Measurements from ENCODE around the gene EML2. TPM values are rescaled to one million over a fixed set of nuclear protein-coding genes. Genes with fewer than 3 reads are reported as not detected.

EML2 gene
- total and polyA plus RNA-seq, 7 experiments from 2014 or later = 11.3 to 128 (median 58.0) TPM

DNA sequence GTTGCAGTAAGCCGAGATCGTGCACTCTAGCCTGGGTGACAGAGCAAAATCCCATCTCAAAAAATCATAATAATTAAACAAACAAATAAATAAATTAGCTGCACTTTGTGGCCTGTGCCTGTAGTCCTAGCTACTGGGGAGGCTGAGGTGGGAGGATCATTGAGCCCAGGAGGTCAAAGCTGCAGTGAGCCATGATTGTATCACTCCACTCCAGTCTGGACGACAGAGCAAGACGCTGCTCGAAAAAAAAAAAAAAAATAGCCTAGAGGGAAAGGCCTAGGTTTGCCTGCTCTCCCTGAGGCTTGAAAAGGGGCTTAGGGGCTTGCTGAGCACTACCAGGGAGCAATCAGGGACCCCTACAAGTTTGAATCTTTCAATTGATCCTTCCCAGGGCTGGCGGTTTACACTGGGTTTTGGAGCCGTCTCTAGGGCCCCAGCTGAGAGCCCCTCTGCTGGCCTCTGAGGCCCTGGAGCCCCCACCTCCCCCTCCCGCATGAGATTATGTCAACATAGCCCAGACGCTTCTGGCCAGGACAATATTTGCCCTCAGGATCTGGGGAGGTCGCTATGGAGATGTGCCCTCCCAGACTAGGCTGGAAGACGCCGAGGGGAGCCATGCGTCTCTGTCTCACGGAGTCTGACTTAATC lies 18.4 kb upstream of the EML2 start:
- Mint-ChIP-seq H3K9me3 (peaks cover 0 to 1% (median 0%) of the 10 kb centered on the region in 11 donors), H3K4me3 (no peak overlapping the region), H3K27me3 (peaks cover 0 to 20% (median 5%) of the 10 kb centered on the region in 5 donors), H3K36me3 (no peaks in the 10 kb centered on the region), H3K27ac (no peak overlapping the region), H3K4me1 (peaks cover 0 to 2% (median 0%) of the 10 kb centered on the region in 7 donors)
- ATAC-seq (no peak), DNase-seq (no peak)
- Histone ChIP-seq H3K4me3 (ENCODE audit: low read length) (no peak overlapping the region), H3K27ac (ENCODE audit: low read depth, low read length) (no peak overlapping the region), H3K4me1 (ENCODE audit: control insufficient read depth in 2 of 2, insufficient read depth in 2 of 2, low read length in 2 of 2) (no peaks in the 10 kb centered on the region), H3K9me3 (ENCODE audit: control insufficient read depth in 2 of 3, low read length in 3 of 3) (no peaks in the 10 kb centered on the region), H3K27me3 (ENCODE audit: control insufficient read depth in 2 of 2, insufficient read depth in 2 of 2, low read length in 2 of 2) (no peaks in the 10 kb centered on the region), H3K36me3 (ENCODE audit: control insufficient read depth in 2 of 3, insufficient read depth in 3 of 3, low read length in 3 of 3) (no peaks in the 10 kb centered on the region)
- ChIA-PET POLR2A (no interaction called here), CTCF (interaction anchor here (0.7 to 1.1 kb wide), 2 partner anchors 23 to 157 kb away, joined by 3 to 4 read pairs; no protein-coding TSS in a partner anchor)
- intact Hi-C loops (cut with micrococcal nuclease) = no loop called here

DNA sequence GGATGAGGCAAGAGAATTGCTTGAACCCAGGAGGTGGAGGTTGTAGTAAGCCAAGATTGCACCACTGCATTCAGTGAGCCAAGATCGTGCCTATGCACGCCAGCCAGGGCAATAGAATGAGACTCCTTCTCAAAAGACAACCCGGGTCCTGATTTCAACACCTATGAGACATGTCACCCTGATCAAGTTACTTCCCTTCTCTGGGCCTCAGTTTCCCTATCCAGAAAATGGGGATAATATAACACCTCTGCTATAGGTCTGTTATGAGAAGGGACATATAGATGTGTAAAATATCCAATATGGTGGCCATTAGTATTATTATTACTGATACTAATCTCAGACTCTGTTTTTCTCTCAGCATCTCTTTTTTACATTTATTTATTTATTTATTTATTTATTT lies 15.9 kb upstream of the EML2 start:
- DNase-seq (no peak), ATAC-seq (no peak)
- intact Hi-C loops (cut with micrococcal nuclease) = no loop called here
- H3K9me3 Mint-ChIP-seq = peaks cover 0 to 1% (median 0%) of the 10 kb centered on the region in 11 donors
- Histone ChIP-seq H3K4me3 (ENCODE audit: low read length) (no peak overlapping the region), H3K27ac (ENCODE audit: low read depth, low read length) (no peak overlapping the region), H3K9me3 (ENCODE audit: control insufficient read depth in 2 of 3, low read length in 3 of 3) (no peaks in the 10 kb centered on the region), H3K27me3 (ENCODE audit: control insufficient read depth in 2 of 2, insufficient read depth in 2 of 2, low read length in 2 of 2) (no peaks in the 10 kb centered on the region), H3K4me1 (ENCODE audit: control insufficient read depth in 2 of 2, insufficient read depth in 2 of 2, low read length in 2 of 2) (no peaks in the 10 kb centered on the region), H3K36me3 (ENCODE audit: control insufficient read depth in 2 of 3, insufficient read depth in 3 of 3, low read length in 3 of 3) (no peaks in the 10 kb centered on the region)
- H3K4me3 Mint-ChIP-seq = no peak overlapping the region
- no peak overlapping the region for H3K27ac Mint-ChIP-seq
- H3K36me3 Mint-ChIP-seq = no peaks in the 10 kb centered on the region
- H3K27me3 Mint-ChIP-seq = peaks cover 0 to 13% (median 0%) of the 10 kb centered on the region in 5 donors
- peaks cover 0 to 2% (median 0%) of the 10 kb centered on the region in 7 donors for H3K4me1 Mint-ChIP-seq
- CTCF ChIA-PET = no interaction called here
- POLR2A ChIA-PET = no interaction called here

DNA sequence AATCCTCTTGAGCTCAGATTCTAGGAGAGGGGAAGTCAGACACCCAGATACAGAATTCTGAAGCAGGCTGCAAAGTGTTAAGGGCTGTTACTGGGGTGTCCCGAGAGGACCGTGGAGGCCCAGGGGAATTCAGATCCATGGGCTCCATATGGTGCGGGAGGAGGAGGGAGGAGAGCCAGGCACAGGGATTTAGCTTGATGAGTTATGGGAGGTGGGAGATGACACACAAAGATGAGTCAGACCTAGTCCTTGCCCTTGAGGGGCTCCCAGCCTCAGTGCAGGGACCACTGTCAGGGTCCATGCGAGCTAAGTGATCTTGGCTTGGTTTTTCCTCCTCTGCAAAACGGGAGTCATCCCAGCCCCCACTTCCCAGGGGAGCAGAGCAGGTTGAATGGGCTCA lies 14.4 kb upstream of the EML2 start:
- H3K4me3 Mint-ChIP-seq = no peak overlapping the region
- Histone ChIP-seq H3K4me3 (ENCODE audit: low read length) (no peak overlapping the region), H3K27ac (ENCODE audit: low read depth, low read length) (no peak overlapping the region), H3K9me3 (ENCODE audit: control insufficient read depth in 2 of 3, low read length in 3 of 3) (no peaks in the 10 kb centered on the region), H3K36me3 (ENCODE audit: control insufficient read depth in 2 of 3, insufficient read depth in 3 of 3, low read length in 3 of 3) (no peaks in the 10 kb centered on the region), H3K4me1 (ENCODE audit: control insufficient read depth in 2 of 2, insufficient read depth in 2 of 2, low read length in 2 of 2) (no peaks in the 10 kb centered on the region), H3K27me3 (ENCODE audit: control insufficient read depth in 2 of 2, insufficient read depth in 2 of 2, low read length in 2 of 2) (no peaks in the 10 kb centered on the region)
- no peak overlapping the region for H3K27ac Mint-ChIP-seq
- POLR2A ChIA-PET = no interaction called here
- no peaks in the 10 kb centered on the region for H3K36me3 Mint-ChIP-seq
- CTCF ChIA-PET = no interaction called here
- H3K4me1 Mint-ChIP-seq = peaks cover 0 to under 1% (median 0%) of the 10 kb centered on the region in 7 donors
- peaks cover 0 to under 1% (median 0%) of the 10 kb centered on the region in 11 donors for H3K9me3 Mint-ChIP-seq
- H3K27me3 Mint-ChIP-seq = peaks cover 0 to 8% (median 0%) of the 10 kb centered on the region in 5 donors
- no peak for ATAC-seq
- DNase-seq = no peak
- intact Hi-C loops (cut with micrococcal nuclease) = no loop called here

DNA sequence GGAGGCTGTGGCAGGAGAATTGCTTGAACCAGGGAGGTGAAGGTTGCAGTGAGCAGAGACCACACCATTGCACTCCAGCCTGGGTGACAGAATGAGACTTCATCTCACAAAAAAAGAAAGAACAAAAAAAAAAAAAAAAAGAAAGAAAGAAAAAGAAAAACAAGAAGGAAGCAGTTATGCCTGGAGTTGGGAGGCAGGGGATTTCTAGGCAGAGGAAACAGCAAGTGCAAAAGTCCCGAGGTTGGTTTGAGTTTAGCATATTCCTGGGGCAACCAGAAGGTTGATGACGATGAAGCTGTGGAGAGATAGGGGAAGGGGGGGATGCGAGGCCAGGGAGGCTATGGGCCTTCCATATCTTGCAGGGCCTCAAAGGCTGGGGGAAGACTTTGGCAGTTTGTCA lies 11.5 kb upstream of the EML2 start:
- Histone ChIP-seq H3K9me3 (ENCODE audit: control insufficient read depth in 2 of 3, low read length in 3 of 3) (no peaks in the 10 kb centered on the region), H3K27ac (ENCODE audit: low read depth, low read length) (no peak overlapping the region), H3K27me3 (ENCODE audit: control insufficient read depth in 2 of 2, insufficient read depth in 2 of 2, low read length in 2 of 2) (no peaks in the 10 kb centered on the region), H3K36me3 (ENCODE audit: control insufficient read depth in 2 of 3, insufficient read depth in 3 of 3, low read length in 3 of 3) (no peaks in the 10 kb centered on the region), H3K4me1 (ENCODE audit: control insufficient read depth in 2 of 2, insufficient read depth in 2 of 2, low read length in 2 of 2) (peaks cover 4 to 8% of the 10 kb centered on the region in 2 donors), H3K4me3 (ENCODE audit: low read length) (no peak overlapping the region)
- no peak overlapping the region for H3K4me3 Mint-ChIP-seq
- ChIA-PET CTCF (interaction anchor here (0.7 kb wide), 1 partner anchor 94 kb away, joined by 3 read pairs; no protein-coding TSS in a partner anchor), POLR2A (interaction anchor here (0.7 kb wide), 1 partner anchor 10 kb away, joined by 3 read pairs; no protein-coding TSS in a partner anchor)
- DNase-seq (no peak), ATAC-seq (no peak)
- no peaks in the 10 kb centered on the region for H3K9me3 Mint-ChIP-seq
- no peak overlapping the region for H3K27ac Mint-ChIP-seq
- peaks cover 0 to 11% (median 3%) of the 10 kb centered on the region in 5 donors for H3K27me3 Mint-ChIP-seq
- intact Hi-C loops (cut with micrococcal nuclease) = no loop called here
- peaks cover 0 to 9% (median 8%) of the 10 kb centered on the region in 7 donors for H3K4me1 Mint-ChIP-seq
- no peaks in the 10 kb centered on the region for H3K36me3 Mint-ChIP-seq

DNA sequence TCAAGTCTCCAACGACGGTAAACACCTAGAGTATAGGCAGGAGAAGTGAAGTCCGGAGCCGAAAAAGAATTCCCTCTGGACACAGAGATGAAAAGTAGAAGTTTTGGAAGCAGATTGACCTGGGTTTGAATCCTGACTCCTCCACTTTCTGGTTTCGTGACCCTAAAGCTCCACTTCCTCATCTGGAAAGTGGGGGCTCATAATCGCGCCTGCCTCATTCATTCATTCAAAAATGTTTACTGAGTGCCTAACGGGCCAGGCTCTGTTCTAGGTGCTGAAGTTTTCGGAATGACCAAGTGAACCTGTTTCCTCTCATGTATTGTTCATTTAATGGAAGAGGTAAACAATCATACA lies 7.1 kb upstream of the EML2 start:
- Histone ChIP-seq H3K4me1 (ENCODE audit: control insufficient read depth in 2 of 2, insufficient read depth in 2 of 2, low read length in 2 of 2) (peaks cover 9 to 13% of the 10 kb centered on the region in 2 donors), H3K4me3 (ENCODE audit: low read length) (peak overlapping the region; percentile 68), H3K9me3 (ENCODE audit: control insufficient read depth in 2 of 3, low read length in 3 of 3) (no peaks in the 10 kb centered on the region), H3K36me3 (ENCODE audit: control insufficient read depth in 2 of 3, insufficient read depth in 3 of 3, low read length in 3 of 3) (no peaks in the 10 kb centered on the region), H3K27ac (ENCODE audit: low read depth, low read length) (peak overlapping the region; percentile 37), H3K27me3 (ENCODE audit: control insufficient read depth in 2 of 2, insufficient read depth in 2 of 2, low read length in 2 of 2) (no peaks in the 10 kb centered on the region)
- peaks cover 0 to 6% (median 4%) of the 10 kb centered on the region in 5 donors for H3K27me3 Mint-ChIP-seq
- ChIA-PET POLR2A (interaction anchor here (0.6 to 1.6 kb wide), 5 partner anchors 23 to 1878 kb away, joined by 3 to 10 read pairs (median 4); partner anchors contain the start of genes QPCTL and SNRPD2), CTCF (interaction anchor here (0.6 to 1.5 kb wide), 5 partner anchors 10 to 207 kb away, joined by 3 to 7 read pairs (median 4); no protein-coding TSS in a partner anchor)
- peaks cover 19 to 38% (median 29%) of the 10 kb centered on the region in 7 donors for H3K4me1 Mint-ChIP-seq
- H3K4me3 Mint-ChIP-seq = peak overlapping the region; percentile 79 to 89 (median 86)
- peaks cover 0 to under 1% (median 0%) of the 10 kb centered on the region in 5 donors for H3K36me3 Mint-ChIP-seq
- peak overlapping the region in 7 of 9 donors; percentile 32 to 87 (median 60) for H3K27ac Mint-ChIP-seq
- DNase-seq = no peak
- intact Hi-C loops (cut with micrococcal nuclease) = no loop called here
- H3K9me3 Mint-ChIP-seq = peaks cover 0 to 2% (median 0%) of the 10 kb centered on the region in 11 donors
- no peak for ATAC-seq

DNA sequence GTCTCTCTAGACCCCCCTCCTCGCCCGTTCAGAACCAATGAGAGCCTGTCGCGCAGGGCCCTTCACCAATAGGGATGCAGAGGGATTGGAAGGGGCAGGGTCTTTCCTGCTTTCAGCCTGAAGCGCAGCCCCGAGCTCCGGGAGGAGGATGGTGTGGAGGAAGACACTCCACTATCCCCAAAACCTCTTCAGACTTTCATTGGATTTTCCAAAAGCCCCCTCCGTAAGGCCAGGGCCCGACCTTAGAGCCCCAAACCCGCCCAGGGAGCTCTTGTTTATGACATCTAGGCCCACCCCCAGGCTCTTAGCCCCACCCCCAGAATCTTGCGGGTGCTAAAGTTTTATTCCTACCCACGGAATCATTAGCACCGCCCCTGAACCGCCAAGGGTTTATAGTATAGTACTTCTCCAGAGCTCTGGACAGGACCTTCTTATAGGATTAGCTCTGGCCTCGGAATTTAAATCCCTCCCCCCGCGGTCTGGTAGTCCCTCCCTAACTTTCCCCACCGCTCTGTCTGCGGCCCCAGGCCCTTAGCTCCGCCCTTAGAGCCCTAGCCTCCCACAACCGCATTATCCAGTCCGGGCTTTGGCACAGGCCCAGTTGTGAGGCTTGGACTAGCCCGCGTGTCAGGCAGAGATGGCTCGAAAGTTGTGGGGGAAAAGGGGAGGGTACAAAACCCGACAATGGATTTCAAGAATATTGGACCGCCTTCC lies 6.6 kb upstream of the EML2 start:
- ChIA-PET POLR2A (interaction anchor here (0.6 to 1.6 kb wide), 10 partner anchors 24 to 1879 kb away, joined by 3 to 10 read pairs (median 4); partner anchors contain the start of genes PPM1N, QPCTL and SNRPD2), CTCF (interaction anchor here (0.5 to 1.5 kb wide), 8 partner anchors 11 to 206 kb away, joined by 3 to 7 read pairs (median 4); no protein-coding TSS in a partner anchor)
- Mint-ChIP-seq H3K36me3 (peaks cover 0 to 5% (median 0%) of the 10 kb centered on the region in 5 donors), H3K9me3 (peaks cover 0 to 3% (median 0%) of the 10 kb centered on the region in 11 donors), H3K27ac (peak overlapping the region; percentile 14 to 87 (median 61)), H3K4me3 (peak overlapping the region; percentile 79 to 89 (median 86)), H3K4me1 (peaks cover 24 to 43% (median 34%) of the 10 kb centered on the region in 7 donors), H3K27me3 (peaks cover 0 to 6% (median 4%) of the 10 kb centered on the region in 5 donors)
- DNase-seq (peak; percentile 53 to 87 (median 79)), ATAC-seq (peak; percentile 72)
- intact Hi-C loops (cut with micrococcal nuclease) = loop anchor here (1.0 to 2.0 kb wide), 5 partner anchors 23 to 206 kb away; partner anchors contain the start of genes GIPR (in 1 of the 2), OPA3 (in 1 of the 2) and QPCTL (in 1 of the 2)
- H3K27me3 ChIP-seq (ENCODE audit: control insufficient read depth in 2 of 2, insufficient read depth in 2 of 2, low read length in 2 of 2) = no peaks in the 10 kb centered on the region
- H3K4me3 ChIP-seq (ENCODE audit: low read length) = peak overlapping the region; percentile 68
- peak overlapping the region; percentile 37 for H3K27ac ChIP-seq (ENCODE audit: low read depth, low read length)
- H3K9me3 ChIP-seq (ENCODE audit: control insufficient read depth in 2 of 3, low read length in 3 of 3) = no peaks in the 10 kb centered on the region
- no peaks in the 10 kb centered on the region for H3K36me3 ChIP-seq (ENCODE audit: control insufficient read depth in 2 of 3, insufficient read depth in 3 of 3, low read length in 3 of 3)
- peaks cover 14 to 18% of the 10 kb centered on the region in 2 donors for H3K4me1 ChIP-seq (ENCODE audit: control insufficient read depth in 2 of 2, insufficient read depth in 2 of 2, low read length in 2 of 2)

All from naive thymus-derived CD4-positive, alpha-beta T cell (primary cell).